ES-I3 (cell line): Measurements from ENCODE around the gene CRYBG2.

Source experiments
- H3K36me3 ChIP-seq: 2 replicates; pipeline ENCODE4 v1.6.1; 2013; ENCODE audit warnings: mild to moderate bottlenecking, low read length, control low read depth, moderate library complexity; ENCODE audit not compliant: insufficient read depth
- H3K4me1 ChIP-seq: 2 replicates; pipeline ENCODE4 v1.6.1; 2013; ENCODE audit warnings: mild to moderate bottlenecking, control low read depth, low read length; ENCODE audit not compliant: insufficient read depth
- H3K9ac ChIP-seq: 2 replicates; pipeline ENCODE4 v1.6.1; 2013; ENCODE audit warnings: low read depth, mild to moderate bottlenecking, low read length, moderate library complexity
- H3K9me3 ChIP-seq: 2 replicates; pipeline ENCODE4 v1.6.1; 2013; ENCODE audit warnings: mild to moderate bottlenecking, low read length, moderate library complexity; ENCODE audit not compliant: control insufficient read depth, insufficient read depth

The CRYBG2 gene

GRCh38 chr1:26360807-26361604 is 7.1 kb upstream of the CRYBG2 start:
- H3K9me3 ChIP-seq = no peaks in the 10 kb centered on the region
- no peaks in the 10 kb centered on the region for H3K36me3 ChIP-seq
- H3K9ac ChIP-seq = peak overlapping the region; percentile 71; the same call in 1 of the 2 replicates
- peaks cover 23% of the 10 kb centered on the region for H3K4me1 ChIP-seq

DNA sequence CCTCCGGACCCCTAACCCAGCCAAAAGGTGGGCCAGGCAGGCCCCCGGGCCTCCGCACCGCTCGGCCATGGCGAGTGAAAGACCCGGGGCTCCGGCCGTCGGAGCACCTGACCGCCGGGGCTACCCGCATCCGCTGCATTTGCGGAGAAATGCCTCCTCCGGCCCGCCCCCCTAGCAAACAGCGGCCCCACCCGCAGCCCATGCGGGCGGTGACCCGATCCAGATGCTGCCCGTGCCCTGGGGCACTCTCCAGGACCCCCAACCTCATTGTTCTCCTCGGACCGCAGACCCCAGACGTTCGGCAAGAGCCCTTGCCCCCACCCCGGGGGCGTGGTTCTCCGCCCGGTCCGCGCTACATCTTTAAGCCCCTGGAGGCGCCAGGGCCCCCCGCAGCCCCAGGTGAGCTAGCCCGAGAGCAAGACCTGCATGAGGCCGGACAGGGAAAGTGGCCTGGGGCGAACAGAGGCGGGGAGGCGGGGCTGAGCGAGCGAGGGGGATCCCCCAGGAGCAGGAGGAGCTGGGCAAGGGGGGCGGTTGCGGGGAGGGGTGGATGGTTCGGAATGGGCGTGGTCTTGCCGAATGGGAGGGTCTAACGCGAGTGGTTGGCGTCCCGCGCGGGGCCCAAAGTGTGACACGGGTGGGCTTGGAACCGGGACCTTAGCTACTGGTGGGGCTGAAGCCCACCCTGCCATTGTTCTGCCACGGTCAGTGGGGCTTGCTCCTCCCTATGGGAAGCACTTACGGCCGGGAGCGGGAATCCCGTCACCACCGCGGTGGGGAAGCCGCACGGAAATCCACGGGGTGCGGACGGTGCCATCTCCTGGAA is 6.3 kb upstream of the CRYBG2 start:
- peaks cover 23% of the 10 kb centered on the region for H3K4me1 ChIP-seq
- H3K36me3 ChIP-seq = no peaks in the 10 kb centered on the region
- no peaks in the 10 kb centered on the region for H3K9me3 ChIP-seq
- H3K9ac ChIP-seq = peak overlapping the region; percentile 71

- no peaks in the 10 kb centered on the region for H3K9me3 ChIP-seq
- H3K9ac ChIP-seq = peak overlapping the region; percentile 71; the same call in 1 of the 2 replicates
- no peaks in the 10 kb centered on the region; the same call in 1 of the 2 replicates for H3K36me3 ChIP-seq
- peaks cover 20% of the 10 kb centered on the region for H3K4me1 ChIP-seq
These were observed 4.8 kb upstream of the CRYBG2 start for GRCh38 chr1:26358411-26359384.

- Histone ChIP-seq H3K4me1 (peaks cover 28% of the 10 kb centered on the region), H3K9ac (no peak overlapping the region), H3K36me3 (no peaks in the 10 kb centered on the region; the same call in 1 of the 2 replicates), H3K9me3 (no peaks in the 10 kb centered on the region)
These were observed 3.2 kb upstream of the CRYBG2 start for GRCh38 chr1:26357121-26357602.

DNA sequence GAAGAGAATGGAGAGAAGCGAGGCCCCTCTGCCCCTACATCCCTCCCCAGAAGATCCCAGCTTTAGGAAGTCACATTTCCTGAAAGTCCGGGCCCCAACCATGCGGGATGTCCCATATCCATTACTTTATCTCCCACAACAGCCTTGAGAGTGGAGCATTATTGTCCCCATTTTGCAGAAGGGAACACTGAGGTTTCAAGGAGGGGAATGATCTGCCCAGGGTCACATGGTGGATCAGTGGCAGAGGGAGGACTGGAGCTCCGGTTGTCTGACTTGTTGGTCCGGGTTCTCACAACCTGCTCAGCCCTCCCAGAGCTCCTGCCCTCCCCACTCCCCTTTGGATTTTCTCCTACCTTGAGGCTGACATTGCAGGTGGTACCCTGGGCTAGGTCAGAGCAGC is 2.2 kb upstream of the CRYBG2 start:
- H3K9ac ChIP-seq = no peak overlapping the region
- H3K4me1 ChIP-seq = peaks cover 38% of the 10 kb centered on the region
- H3K36me3 ChIP-seq = no peaks in the 10 kb centered on the region; the same call in 1 of the 2 replicates
- no peaks in the 10 kb centered on the region for H3K9me3 ChIP-seq

DNA sequence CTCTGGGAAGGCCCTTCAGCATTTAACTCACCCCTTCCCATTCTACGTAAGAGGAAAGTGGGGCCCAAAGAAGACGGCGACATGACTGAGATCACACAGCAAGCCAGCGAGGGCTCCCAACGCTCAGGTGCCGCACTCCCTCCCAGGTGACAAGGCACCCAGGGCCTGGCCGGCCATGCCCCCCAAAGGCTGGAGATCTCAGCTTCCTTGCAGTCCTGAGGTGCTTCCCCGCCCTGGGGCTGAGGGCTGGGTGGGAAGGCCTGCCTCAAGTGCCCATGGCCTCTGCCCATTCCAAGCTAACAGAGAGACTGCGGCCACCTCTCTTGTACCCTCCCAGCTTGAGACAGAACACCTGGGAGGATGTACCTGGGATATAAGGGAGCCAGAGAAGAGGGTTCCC is 1.0 kb upstream of the CRYBG2 start:
- H3K9ac ChIP-seq = no peak overlapping the region
- H3K36me3 ChIP-seq = no peaks in the 10 kb centered on the region; the same call in 1 of the 2 replicates
- H3K4me1 ChIP-seq = peaks cover 49% of the 10 kb centered on the region
- no peaks in the 10 kb centered on the region for H3K9me3 ChIP-seq

GRCh38 chr1:26353210-26353859 is 595 bp downstream of the CRYBG2 start:
- no peak overlapping the region for H3K9ac ChIP-seq
- no peaks in the 10 kb centered on the region; the same call in 1 of the 2 replicates for H3K36me3 ChIP-seq
- no peaks in the 10 kb centered on the region for H3K9me3 ChIP-seq
- H3K4me1 ChIP-seq = peaks cover 51% of the 10 kb centered on the region

GRCh38 chr1:26352338-26352679 is 1.6 kb downstream of the CRYBG2 start:
- H3K36me3 ChIP-seq = no peaks in the 10 kb centered on the region; the same call in 1 of the 2 replicates
- H3K4me1 ChIP-seq = peaks cover 50% of the 10 kb centered on the region
- no peak overlapping the region for H3K9ac ChIP-seq
- H3K9me3 ChIP-seq = no peaks in the 10 kb centered on the region

DNA sequence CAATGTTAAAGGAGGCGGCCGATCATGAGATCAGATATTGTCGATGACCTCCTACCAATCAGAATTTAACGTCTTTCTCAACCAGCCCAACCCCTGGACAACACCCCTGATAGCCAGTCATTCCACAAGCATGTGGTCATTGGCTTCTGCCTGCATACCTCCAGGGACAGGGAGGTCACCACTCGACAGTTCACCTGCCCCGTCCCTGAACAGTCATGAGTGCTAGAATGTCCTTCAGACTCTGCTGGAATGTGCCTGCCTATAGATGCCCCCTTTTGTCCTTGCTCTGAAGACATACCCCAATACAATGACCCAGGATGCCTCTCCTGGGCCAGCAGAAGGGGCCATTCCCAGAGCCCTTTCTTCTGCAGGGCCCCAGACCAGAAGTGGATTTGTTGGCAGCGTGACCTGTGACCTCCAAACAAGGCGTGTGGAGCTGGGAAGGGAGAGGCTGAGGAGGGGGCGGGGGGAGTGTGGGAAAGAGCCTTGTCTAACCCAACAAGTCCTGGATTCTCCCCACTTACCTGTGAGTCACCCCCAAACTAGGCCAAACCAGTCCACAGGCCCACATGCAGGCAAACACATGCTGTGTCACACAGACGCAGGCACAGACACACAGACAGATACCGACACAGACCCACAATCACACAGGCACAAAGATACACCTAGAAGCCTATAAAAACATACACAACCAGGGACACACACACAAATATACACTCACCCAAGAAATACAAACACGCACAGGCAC is 2.2 kb downstream of the CRYBG2 start:
- no peaks in the 10 kb centered on the region for H3K9me3 ChIP-seq
- H3K4me1 ChIP-seq = peaks cover 44% of the 10 kb centered on the region
- H3K9ac ChIP-seq = no peak overlapping the region

GRCh38 chr1:26350701-26351589 is 3.0 kb downstream of the CRYBG2 start:
- Histone ChIP-seq H3K9ac (no peak overlapping the region), H3K9me3 (no peaks in the 10 kb centered on the region), H3K4me1 (peaks cover 38% of the 10 kb centered on the region), H3K36me3 (no peaks in the 10 kb centered on the region; the same call in 1 of the 2 replicates)

More for the DNA sequence above, 2.2 kb downstream of the CRYBG2 start:
- H3K36me3 ChIP-seq = no peaks in the 10 kb centered on the region; the same call in 1 of the 2 replicates

GRCh38 chr1:26350343-26350700 is 3.6 kb downstream of the CRYBG2 start:
- no peaks in the 10 kb centered on the region; the same call in 1 of the 2 replicates for H3K36me3 ChIP-seq
- H3K4me1 ChIP-seq = peaks cover 38% of the 10 kb centered on the region
- no peaks in the 10 kb centered on the region for H3K9me3 ChIP-seq
- no peak overlapping the region for H3K9ac ChIP-seq

DNA sequence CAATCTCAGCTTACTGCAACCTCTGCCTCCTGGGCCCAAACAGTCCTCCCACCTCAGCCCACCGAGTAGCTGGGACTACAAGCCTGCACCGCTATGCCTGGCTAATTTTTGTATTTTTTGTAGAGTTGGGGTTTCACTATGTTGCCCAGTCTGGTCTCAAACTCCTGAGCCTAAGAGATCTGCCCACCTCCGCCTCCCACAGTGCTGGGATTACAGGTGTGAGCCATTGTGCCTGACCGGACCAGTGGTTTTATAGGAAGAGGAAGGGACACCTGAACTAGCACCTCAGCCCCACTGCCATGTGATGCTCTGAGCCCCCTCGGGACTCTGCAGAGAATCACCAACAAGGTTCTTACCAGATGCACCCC is 4.1 kb downstream of the CRYBG2 start:
- Histone ChIP-seq H3K9me3 (no peaks in the 10 kb centered on the region), H3K4me1 (peaks cover 38% of the 10 kb centered on the region), H3K36me3 (no peaks in the 10 kb centered on the region; the same call in 1 of the 2 replicates), H3K9ac (no peak overlapping the region)
